GM12878 (cell line): Measurements from ENCODE around the gene C9orf72. TPM values are rescaled to one million over a fixed set of nuclear protein-coding genes. Genes with fewer than 3 reads are reported as not detected.

Experiments
- ATAC-seq: fragments of 200-7000 bp; cut with Tn5 transposase; 3 replicates; pipeline ENCODE4 v1.9.1; 2020; ENCODE audit warnings: mild to moderate bottlenecking, moderate library complexity
- BruUV-seq: library from RNA; stranded (reverse); fragments of 400-500 nt; replicated peaks from 2 replicates; lab custom pipeline; 2021; lab: Mats Ljungman, UMichigan
- CTCF ChIA-PET: fragments of 300-600 bp; sonication (Branson Sonifier 250); formaldehyde crosslinking; extraction: SDS; loops from one replicate; lab custom pipeline; 2021; ENCODE audit warnings: inconsistent platforms; lab: Yijun Ruan, JAX
- POLR2A ChIA-PET: fragments of 350-600 bp; formaldehyde crosslinking; extraction: SDS; loops from one replicate; lab custom pipeline; 2021; ENCODE audit warnings: inconsistent platforms; lab: Charles Lee
- RAD21 ChIA-PET: fragments of 300-600 bp; sonication (Branson Sonifier 250); formaldehyde crosslinking; loops from one replicate; lab custom pipeline; 2023; ENCODE audit warnings: antibody characterized with exemption; ENCODE audit not compliant: unreplicated experiment; lab: Charles Lee
- SMC1A ChIA-PET: fragments of 300-600 bp; sonication (Branson Sonifier 250); formaldehyde crosslinking; loops from one replicate; lab custom pipeline; 2023; ENCODE audit not compliant: unreplicated experiment, uncharacterized antibody; lab: Charles Lee
- DNase-seq: peaks from one replicate; pipeline ENCODE4 v3.0.0-alpha.2; 2011; ENCODE audit warnings: low read depth, low spot score
- FAIRE-seq: peaks from 3 replicates; lab custom pipeline; 2011; peaks lifted over from hg19 to GRCh38; lab: Jason Lieb, UNC
- H2AFZ ChIP-seq: 2 replicates; pipeline ENCODE4 v1.6.0; 2011; ENCODE audit warnings: low read depth, low read length, control low read depth; ENCODE audit not compliant: control insufficient read depth
- H3K27ac ChIP-seq: 2 replicates; pipeline ENCODE4 v1.5.1; 2011; ENCODE audit warnings: control low read depth; ENCODE audit not compliant: control insufficient read depth, insufficient read depth
- H3K27me3 ChIP-seq, 2 experiments: replicated peaks in 1 of 2; 2 replicates each; pipeline versions ENCODE4 v1.6.0 to v1.6.1; 2011; ENCODE audit warnings: low read length in 1 of 2; ENCODE audit not compliant: control insufficient read depth in 2 of 2, insufficient read depth in 2 of 2
- H3K36me3 ChIP-seq, 2 experiments: 2 replicates each; pipeline ENCODE4 v1.5.1; 2011; ENCODE audit warnings: low read length in 1 of 2; ENCODE audit not compliant: control insufficient read depth in 2 of 2, insufficient read depth in 2 of 2
- H3K4me1 ChIP-seq: 2 replicates; pipeline ENCODE4 v1.6.1; 2011; ENCODE audit warnings: mild to moderate bottlenecking, low read length, moderate library complexity, mixed read lengths; ENCODE audit not compliant: control insufficient read depth, insufficient read depth
- H3K4me2 ChIP-seq: 2 replicates; pipeline ENCODE4 v1.6.0; 2011; ENCODE audit warnings: control low read depth; ENCODE audit not compliant: control insufficient read depth, insufficient read depth
- H3K4me3 ChIP-seq: fragments of 200-600 bp; sonication (generic); 2 replicates; pipeline ENCODE4 v1.5.1; 2016
- H3K79me2 ChIP-seq: 2 replicates; pipeline ENCODE4 v1.6.0; 2011; ENCODE audit warnings: low read length; ENCODE audit not compliant: control insufficient read depth, insufficient read depth
- H3K9ac ChIP-seq: 2 replicates; pipeline ENCODE4 v1.8.0; 2011; ENCODE audit warnings: low read length, control low read depth, mixed read lengths; ENCODE audit not compliant: control insufficient read depth, insufficient read depth
- H3K9me3 ChIP-seq: replicated peaks from 3 replicates; pipeline ENCODE4 v1.5.1; 2011; ENCODE audit warnings: mild to moderate bottlenecking, low read length; ENCODE audit not compliant: control insufficient read depth, insufficient read depth
- H4K20me1 ChIP-seq: 2 replicates; pipeline ENCODE4 v1.6.0; 2011; ENCODE audit not compliant: control insufficient read depth, insufficient read depth
- ELK1 ChIP-seq: IDR thresholded peaks from 2 replicates; pipeline ENCODE4 v1.6.1; 2012; ENCODE audit warnings: low read depth, low read length, improper control_type of control experiment
- EZH2 ChIP-seq: IDR thresholded peaks from 2 replicates; pipeline ENCODE4 v1.6.1; 2012; ENCODE audit warnings: low read depth, mild to moderate bottlenecking, control low read depth, inconsistent platforms, low read length, borderline replicate concordance; ENCODE audit not compliant: control insufficient read depth
- FOXM1 ChIP-seq: IDR thresholded peaks from 2 replicates; pipeline ENCODE4 v1.6.1; 2012; ENCODE audit warnings: low read depth, mild to moderate bottlenecking, inconsistent platforms, low read length, moderate library complexity
- HDAC2 ChIP-seq: fragments of 200-600 bp; sonication (generic); IDR thresholded peaks from 2 replicates; pipeline ENCODE4 v1.6.1; 2017
- HSF1 ChIP-seq: fragments of 150-350 bp; IDR thresholded peaks from 2 replicates; pipeline ENCODE4 v1.6.1; 2014; ENCODE audit warnings: mild to moderate bottlenecking, low read depth, low read length
- IRF5 ChIP-seq: fragments of 450-650 bp; IDR thresholded peaks from 2 replicates; pipeline ENCODE4 v1.6.1; 2017; ENCODE audit warnings: borderline replicate concordance
- KDM1A ChIP-seq: fragments of 200-600 bp; sonication (generic); IDR thresholded peaks from 2 replicates; pipeline ENCODE4 v1.6.1; 2016; ENCODE audit warnings: borderline replicate concordance
- MYB ChIP-seq: fragments of 150-350 bp; IDR thresholded peaks from 2 replicates; pipeline ENCODE4 v1.6.1; 2014; ENCODE audit warnings: mild to moderate bottlenecking, low read depth, low read length, borderline replicate concordance
- PAX8 ChIP-seq: fragments of 450-650 bp; IDR thresholded peaks from 2 replicates; pipeline ENCODE4 v1.6.1; 2017; ENCODE audit warnings: mild to moderate bottlenecking, moderate library complexity
- RBBP5 ChIP-seq: fragments of 200-600 bp; sonication (generic); conservative IDR thresholded peaks from 2 replicates; pipeline ENCODE4 v1.6.1; 2016
- SMARCA5 ChIP-seq: fragments of 450-650 bp; IDR thresholded peaks from 2 replicates; pipeline ENCODE4 v1.6.1; 2017; ENCODE audit warnings: mild to moderate bottlenecking
- ZBTB11 ChIP-seq: fragments of 450-650 bp; formaldehyde crosslinking; IDR thresholded peaks from 2 replicates; pipeline ENCODE4 v1.5.0; 2022; ENCODE audit warnings: mild to moderate bottlenecking, missing genetic modification characterization
- ZNF592 ChIP-seq: fragments of 450-650 bp; IDR thresholded peaks from 2 replicates; pipeline ENCODE4 v1.6.1; 2017; ENCODE audit warnings: mild to moderate bottlenecking, moderate library complexity
- WGBS: methylation state at CpG from one replicate; pipeline ENCODE4 v1.1.6; 2016; ENCODE audit warnings: low lambda C conversion rate; ENCODE audit not compliant: insufficient replicate concordance, insufficient coverage; ENCODE audit errors: missing lambda C conversion rate; 5-methylcytosine and 5-hydroxymethylcytosine counted together
- in situ Hi-C: fragments of 300-500 bp; cut with MboI; formaldehyde crosslinking; loops from 9 replicates; pipeline ENCODE4 v1.14.3; 2018; ENCODE audit warnings: mixed read lengths
- intact Hi-C: fragments of 100-400 bp; cut with micrococcal nuclease; formaldehyde crosslinking; loops from one replicate; pipeline ENCODE4 v1.14.2; 2022; ENCODE audit not compliant: unreplicated experiment
- polyA plus RNA-seq, 11 experiments: library from polyadenylated mRNA; depleted of rRNA in 4 of 11; unstranded in 6 of 11; stranded (reverse) in 5 of 11; fragments of >200 nt; fragmentation: Nextera tagmentation in 4 of 11; fragmentation: Illumina TruSeq in 1 of 11; extraction: Ambion mirVana in 4 of 11; extraction: Trizol in 1 of 11; gene quantifications; 1 replicate in 1 of 11; 2 replicates in 10 of 11; pipeline versions ENCODE4 v1.2.1 to v1.2.3, GENCODE V29; 2011 to 2016; ENCODE audit warnings: inconsistent platforms in 2 of 11, missing spikeins in 2 of 11, low read depth in 1 of 11
- total RNA-seq, 4 experiments: library from RNA; depleted of rRNA in 3 of 4; stranded (reverse); fragments of >200 nt in 3 of 4; fragmentation: Illumina TruSeq in 1 of 4; extraction: Trizol in 1 of 4; gene quantifications; 2 replicates each; pipeline versions ENCODE4 v1.2.1 to v1.2.3, GENCODE V29; 2013 to 2021

The C9orf72 gene
- total and polyA plus RNA-seq, 10 of the 15 experiments (the other 5 are each of a cell fraction or from before 2014, with no cell fraction given), result 4.8 to 9.0 (median 6.4) TPM

GRCh38 chr9:27566118-27566517 is 7.2 kb downstream of the C9orf72 start:
- CTCF ChIA-PET, result no interaction called here
- DNase-seq, result no peak
- H3K9ac ChIP-seq, result no peak overlapping the region
- no peaks in the 10 kb centered on the region for H3K27me3 ChIP-seq
- no peak for FAIRE-seq
- no peaks in the 10 kb centered on the region for H3K79me2 ChIP-seq
- no TSS peak for BruUV-seq
- intact Hi-C loops (no loop called here), in situ Hi-C loops (no loop called here)
- no peak overlapping the region for H2AFZ ChIP-seq
- H3K4me2 ChIP-seq, result peak overlapping the region; percentile 27; the same call in 1 of the 2 replicates
- POLR2A ChIA-PET, result no interaction called here
- H3K36me3 ChIP-seq, result no peaks in the 10 kb centered on the region
- SMC1A ChIA-PET, result interaction anchor here (2.4 kb wide), 1 partner anchor 11 kb away, joined by 7 read pairs; no protein-coding TSS in a partner anchor
- no peak for ATAC-seq
- WGBS, result 96% methylated on average over 1 of the region's 1 CpG
- no peaks in the 10 kb centered on the region for H3K9me3 ChIP-seq
- RAD21 ChIA-PET, result interaction anchor here (1.1 kb wide), 1 partner anchor 20 kb away, joined by 3 read pairs; no protein-coding TSS in a partner anchor
- no peak overlapping the region; the same call in 1 of the 2 replicates for H3K27ac ChIP-seq
- no peaks in the 10 kb centered on the region for H4K20me1 ChIP-seq
- H3K4me1 ChIP-seq, result peaks cover 10% of the 10 kb centered on the region; the same call in 1 of the 2 replicates
- no peak overlapping the region for H3K4me3 ChIP-seq
- TF ChIP-seq KDM1A (no peak), FOXM1 (no peak), ZNF592 (no peak), EZH2 (no peak), MYB (no peak), HDAC2 (no peak), ZBTB11 (no peak), IRF5 (no peak), HSF1 (no peak), SMARCA5 (no peak), ELK1 (no peak), PAX8 (no peak), RBBP5 (no peak)
